Occipital lobe (tissue), 2 donors: ENCODE results near the gene MOV10. TPM values are rescaled to one million over a fixed set of nuclear protein-coding genes. Genes with fewer than 3 reads are reported as not detected.
"Not testable (repeated sequence)": the region's sequence is repeated elsewhere in the genome, so short reads cannot be mapped to it uniquely, and the experiment has no call there.

Experiments
- DNase-seq: peaks from one replicate; lab custom pipeline; 2025; lab: John Stamatoyannopoulos, UW
- total RNA-seq: library from RNA; depleted of rRNA; stranded (reverse); fragments of >200 nt; gene quantifications from one replicate; pipeline ENCODE4 v1.2.3, GENCODE V29; 2014

MOV10 gene, protein sequence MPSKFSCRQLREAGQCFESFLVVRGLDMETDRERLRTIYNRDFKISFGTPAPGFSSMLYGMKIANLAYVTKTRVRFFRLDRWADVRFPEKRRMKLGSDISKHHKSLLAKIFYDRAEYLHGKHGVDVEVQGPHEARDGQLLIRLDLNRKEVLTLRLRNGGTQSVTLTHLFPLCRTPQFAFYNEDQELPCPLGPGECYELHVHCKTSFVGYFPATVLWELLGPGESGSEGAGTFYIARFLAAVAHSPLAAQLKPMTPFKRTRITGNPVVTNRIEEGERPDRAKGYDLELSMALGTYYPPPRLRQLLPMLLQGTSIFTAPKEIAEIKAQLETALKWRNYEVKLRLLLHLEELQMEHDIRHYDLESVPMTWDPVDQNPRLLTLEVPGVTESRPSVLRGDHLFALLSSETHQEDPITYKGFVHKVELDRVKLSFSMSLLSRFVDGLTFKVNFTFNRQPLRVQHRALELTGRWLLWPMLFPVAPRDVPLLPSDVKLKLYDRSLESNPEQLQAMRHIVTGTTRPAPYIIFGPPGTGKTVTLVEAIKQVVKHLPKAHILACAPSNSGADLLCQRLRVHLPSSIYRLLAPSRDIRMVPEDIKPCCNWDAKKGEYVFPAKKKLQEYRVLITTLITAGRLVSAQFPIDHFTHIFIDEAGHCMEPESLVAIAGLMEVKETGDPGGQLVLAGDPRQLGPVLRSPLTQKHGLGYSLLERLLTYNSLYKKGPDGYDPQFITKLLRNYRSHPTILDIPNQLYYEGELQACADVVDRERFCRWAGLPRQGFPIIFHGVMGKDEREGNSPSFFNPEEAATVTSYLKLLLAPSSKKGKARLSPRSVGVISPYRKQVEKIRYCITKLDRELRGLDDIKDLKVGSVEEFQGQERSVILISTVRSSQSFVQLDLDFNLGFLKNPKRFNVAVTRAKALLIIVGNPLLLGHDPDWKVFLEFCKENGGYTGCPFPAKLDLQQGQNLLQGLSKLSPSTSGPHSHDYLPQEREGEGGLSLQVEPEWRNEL
- total RNA-seq, result 3.7 TPM

- peak; percentile 28 for DNase-seq
Observed at GRCh38 chr1:112674440-112674985, at the start of gene MOV10. Gene MOV10, plus strand, starts transcription at chr1:112674659. Its CDS starts 254 bp downstream, at chr1:112674913.

- DNase-seq, result no peak
Observed at GRCh38 chr1:112625696-112626095, 48.8 kb upstream of the MOV10 start.

- no peak for DNase-seq
Observed at GRCh38 chr1:112626193-112626592, 48.3 kb upstream of the MOV10 start.

DNA sequence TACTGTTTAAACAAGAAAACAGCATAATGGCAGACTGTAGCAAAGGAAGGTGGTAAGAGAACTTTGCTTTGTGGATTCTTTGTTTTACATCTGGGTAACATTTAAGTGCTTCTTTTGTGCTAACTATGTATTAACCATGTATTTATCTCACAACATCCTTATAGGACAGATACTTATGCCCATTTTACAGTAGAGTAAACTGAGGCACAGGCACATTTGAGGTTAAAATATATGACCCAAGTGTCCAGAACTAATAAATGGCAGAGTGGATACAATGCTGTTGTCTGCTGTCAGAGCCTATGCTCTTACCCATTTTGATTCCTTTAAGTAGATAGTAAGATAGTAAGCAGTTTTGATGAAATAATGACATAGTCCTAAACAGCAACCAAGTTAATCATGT is 47.6 kb upstream of the MOV10 start:
- DNase-seq, result no peak

DNA sequence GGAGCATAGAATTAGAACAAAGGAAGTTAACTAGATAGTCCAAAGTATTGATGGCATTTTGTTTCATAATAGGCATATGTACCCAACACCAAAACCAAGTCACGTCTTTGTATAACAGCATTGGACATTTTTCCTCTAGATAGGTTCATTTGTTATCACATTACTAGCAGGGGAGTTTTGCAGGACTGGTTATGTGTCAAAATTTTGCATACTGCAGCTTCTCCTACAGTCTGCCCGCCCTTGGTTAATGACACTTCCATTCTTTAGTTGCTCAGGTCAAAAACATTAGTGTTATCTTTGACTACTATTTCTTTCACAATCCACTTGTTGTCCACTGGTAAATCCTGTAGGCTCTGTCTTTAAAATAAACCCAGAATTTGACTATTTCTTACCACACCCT is 45.9 kb upstream of the MOV10 start:
- DNase-seq, result no peak

- no peak for DNase-seq
Observed at GRCh38 chr1:112629256-112629655, 45.2 kb upstream of the MOV10 start.

DNA sequence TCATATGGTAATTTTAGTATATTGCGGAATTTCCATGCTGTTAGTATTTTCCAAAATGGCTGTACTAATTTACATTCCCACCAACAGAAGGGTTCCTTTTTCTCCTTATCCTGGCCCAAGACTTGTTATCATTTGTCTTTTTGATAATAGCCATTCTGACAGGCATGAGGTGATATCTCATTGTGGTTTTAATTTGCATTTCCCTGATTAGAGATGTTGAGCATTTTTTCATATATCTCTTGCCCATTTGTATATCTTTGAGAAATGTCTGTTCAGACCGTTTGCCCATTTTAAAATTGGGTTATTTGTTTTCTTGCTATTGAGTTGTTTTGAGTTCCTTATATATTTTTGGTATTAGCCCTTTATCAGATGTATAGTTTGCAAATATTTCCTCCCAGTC is 40.8 kb upstream of the MOV10 start:
- no peak for DNase-seq

- no peak for DNase-seq
Observed at GRCh38 chr1:112634367-112634766, 40.1 kb upstream of the MOV10 start.

DNA sequence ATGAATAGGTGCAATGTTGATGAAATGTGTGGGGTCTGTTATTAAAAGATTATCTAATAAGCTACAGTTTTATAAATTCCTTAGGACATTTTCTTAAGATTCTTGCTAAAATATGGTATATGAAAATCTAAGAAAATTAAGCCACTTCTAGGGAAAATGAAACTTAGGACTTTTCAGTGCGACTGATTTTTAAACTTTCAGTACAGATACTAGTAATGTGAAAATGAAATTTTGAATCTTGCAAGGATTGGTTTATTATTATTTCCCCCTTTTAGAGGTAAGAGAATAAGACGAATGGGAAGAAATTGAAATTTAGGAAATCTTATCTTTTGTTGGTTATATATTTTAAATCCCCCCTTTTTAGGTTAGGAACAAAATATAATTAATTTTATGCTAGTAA is 38.4 kb upstream of the MOV10 start:
- no peak for DNase-seq

- DNase-seq, result no peak
Observed at GRCh38 chr1:112636597-112637253, 37.7 kb upstream of the MOV10 start.

DNA sequence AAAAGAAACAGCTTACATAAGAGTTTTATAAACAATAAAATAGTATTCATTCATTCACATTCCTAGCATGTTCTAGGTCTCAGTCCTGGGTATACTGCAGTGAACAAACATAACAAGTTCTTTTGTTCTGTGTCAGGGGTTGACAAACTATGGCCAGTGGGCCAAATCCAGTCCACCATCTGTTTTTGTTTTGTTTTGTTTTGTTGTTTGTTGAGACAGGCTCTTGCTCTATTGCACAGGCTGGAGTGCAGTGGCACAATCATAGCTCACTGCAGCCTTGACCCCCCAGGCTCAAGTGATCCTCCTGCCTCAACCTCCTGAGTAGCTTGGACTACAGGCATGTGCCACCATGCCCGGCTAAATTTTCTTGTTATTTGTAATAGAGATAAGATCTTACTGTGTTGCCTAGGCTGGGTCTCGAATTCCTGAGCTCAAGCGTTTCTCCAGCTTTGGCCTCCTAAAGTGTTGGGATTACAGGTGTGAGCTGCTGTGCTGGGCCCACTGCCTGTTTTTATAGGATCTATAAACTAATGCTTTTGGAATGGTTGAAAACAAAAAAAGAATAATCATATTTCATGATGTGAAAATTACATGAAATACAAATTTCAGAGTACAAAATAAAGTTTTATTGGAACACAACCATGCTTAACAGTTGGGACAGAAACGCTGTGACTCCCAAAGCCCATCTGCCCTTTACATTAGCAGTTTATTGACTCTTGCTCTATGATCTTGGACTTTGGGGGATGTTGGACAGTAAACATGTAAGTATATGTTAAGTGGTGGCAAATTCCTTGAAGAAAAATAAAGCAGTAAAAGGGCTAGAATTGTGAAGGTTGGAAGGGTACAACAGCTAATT is 37.0 kb upstream of the MOV10 start:
- DNase-seq, result peak; percentile 27

DNA sequence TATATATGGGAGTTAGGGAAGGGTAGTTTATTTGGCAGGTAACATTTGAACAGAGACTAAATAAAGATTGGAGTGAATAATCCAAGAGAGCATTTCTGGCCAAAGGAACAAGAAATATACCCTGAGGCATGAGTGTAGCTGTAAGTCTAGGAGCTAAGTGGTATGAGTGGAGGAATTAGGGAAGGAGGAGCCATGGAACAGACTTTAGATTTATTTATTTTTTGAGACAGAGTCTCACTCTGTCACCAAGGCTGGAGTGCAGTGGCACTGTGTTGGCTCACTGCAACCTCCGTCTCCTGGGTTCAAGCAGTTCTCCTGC is 36.4 kb upstream of the MOV10 start:
- DNase-seq, result no peak

DNA sequence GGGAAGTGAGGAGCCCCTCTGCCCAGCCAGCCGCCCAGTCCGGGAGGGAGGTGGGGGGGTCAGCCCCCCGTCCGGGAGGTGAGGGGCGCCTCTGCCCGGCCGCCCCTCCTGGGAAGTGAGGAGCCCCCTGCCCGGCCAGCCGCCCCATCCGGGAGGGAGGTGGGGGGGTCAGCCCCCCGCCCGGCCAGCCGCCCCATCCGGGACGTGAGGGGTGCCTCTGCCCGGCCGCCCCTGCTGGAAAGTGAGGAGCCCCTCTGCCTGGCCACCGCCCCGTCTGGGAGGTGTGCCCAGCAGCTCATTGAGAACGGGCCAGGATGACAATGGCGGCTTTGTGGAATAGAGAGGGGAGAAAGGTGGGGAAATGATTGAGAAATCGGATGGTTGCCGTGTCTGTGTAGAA is 34.0 kb upstream of the MOV10 start:
- DNase-seq, result not testable (repeated sequence)

GRCh38 chr1:112643080-112643479 is 31.4 kb upstream of the MOV10 start:
- no peak for DNase-seq

GRCh38 chr1:112646225-112646624 is 28.2 kb upstream of the MOV10 start:
- DNase-seq, result no peak

DNA sequence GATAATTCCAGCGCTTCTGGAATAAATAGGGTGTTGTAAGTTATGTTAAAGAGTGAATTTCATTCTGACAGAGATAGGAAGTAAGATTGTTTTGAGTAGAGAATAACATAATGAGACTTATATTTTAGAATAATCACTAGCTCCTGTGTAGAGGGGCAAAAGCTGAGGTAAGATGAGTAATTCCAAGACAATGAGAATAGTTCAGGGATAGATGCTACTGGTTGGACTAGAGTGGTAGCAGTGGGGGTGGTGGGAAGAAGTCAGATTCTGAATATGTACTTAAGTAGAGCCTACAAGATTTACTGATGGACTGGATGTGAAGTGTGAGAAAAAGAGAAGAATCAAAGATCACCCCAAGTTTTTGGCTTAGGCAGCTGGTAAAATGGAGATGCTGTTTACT is 23.3 kb upstream of the MOV10 start:
- DNase-seq, result no peak

DNA sequence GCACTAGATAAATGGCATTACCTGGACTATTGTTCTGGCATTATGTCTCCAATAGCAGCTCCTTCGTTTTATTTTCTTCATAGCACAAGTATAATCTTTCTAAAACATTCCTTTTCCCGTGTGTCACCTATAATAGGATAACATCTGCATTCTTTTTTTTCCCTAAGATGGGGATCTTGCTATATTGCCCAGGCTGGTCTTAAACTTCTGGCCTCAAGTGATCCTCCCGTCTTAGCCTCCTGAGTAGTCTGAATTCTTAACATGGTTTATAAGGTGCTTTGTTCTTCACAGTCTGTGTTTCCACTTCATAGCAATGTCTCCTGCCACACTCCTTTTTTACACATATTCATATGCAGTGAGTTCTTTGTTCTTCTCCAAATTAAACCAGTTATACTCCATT is 8.6 kb upstream of the MOV10 start:
- DNase-seq, result no peak

DNA sequence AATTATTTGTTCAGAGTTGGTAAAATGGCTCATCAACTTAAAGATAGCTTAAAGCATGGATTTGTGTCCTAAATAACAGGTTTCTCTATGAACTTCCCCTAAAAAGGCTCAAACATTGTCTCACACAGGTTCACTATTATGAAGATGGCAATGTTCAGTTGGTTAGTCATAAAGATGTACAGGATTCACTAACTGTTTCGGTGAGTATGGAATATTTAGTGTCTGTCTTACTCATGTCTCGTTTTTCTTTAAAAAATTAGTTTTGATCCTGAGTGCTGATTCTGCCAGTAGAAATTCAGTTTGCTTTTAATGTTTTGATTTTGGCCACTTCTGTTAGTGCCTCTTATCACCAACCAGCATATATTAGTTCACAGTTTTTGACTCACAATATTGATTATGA is 7.5 kb upstream of the MOV10 start:
- no peak for DNase-seq

DNA sequence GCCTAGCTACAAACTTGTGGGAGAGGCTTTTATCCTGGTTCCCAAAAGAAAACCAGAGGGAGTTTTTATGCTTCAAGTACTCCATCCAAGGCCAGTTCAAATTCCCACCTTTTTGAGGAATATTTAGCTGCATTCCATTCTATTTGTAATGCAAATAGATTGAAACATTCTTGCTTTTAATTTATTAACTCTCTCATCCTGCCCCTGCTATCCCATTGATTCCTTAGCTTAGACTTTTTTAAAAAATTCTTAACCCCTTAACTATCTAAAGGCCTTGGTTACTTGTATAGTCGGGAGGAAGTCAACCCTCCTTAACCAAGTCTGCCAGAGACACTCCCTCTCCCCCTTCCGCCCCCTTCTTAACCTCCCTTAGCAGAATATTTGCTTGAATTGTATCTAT is 2.5 kb upstream of the MOV10 start:
- DNase-seq, result no peak

- DNase-seq, result no peak
Observed at GRCh38 chr1:112672842-112673241, 1.6 kb upstream of the MOV10 start.
